K562 (cell line): Measurements from ENCODE around the gene ELOF1. TPM values are rescaled to one million over a fixed set of nuclear protein-coding genes. Genes with fewer than 3 reads are reported as not detected.

Source experiments
- ATAC-seq: fragments of 200-7000 bp; cut with Tn5 transposase; 3 replicates; pipeline ENCODE4 v1.9.1; 2020; ENCODE audit warnings: moderate library complexity
- BruUV-seq: library from RNA; stranded (reverse); fragments of 400-500 nt; replicated peaks from 2 replicates; lab custom pipeline; 2021; lab: Mats Ljungman, UMichigan
- CTCF ChIA-PET: fragments of 300-600 bp; formaldehyde crosslinking; extraction: SDS; loops from one replicate; lab custom pipeline; 2021; ENCODE audit warnings: low intra/inter-chr PET ratio; lab: Yijun Ruan, JAX
- POLR2A ChIA-PET: fragments of 300-600, 350-650 bp; sonication (Branson Sonifier 250); formaldehyde crosslinking; extraction: SDS; loops from one replicate; lab custom pipeline; 2021; ENCODE audit warnings: antibody characterized with exemption, inconsistent platforms; lab: Yijun Ruan, JAX
- DNase-seq, 4 experiments: peaks; one replicate each; pipeline versions ENCODE4 v3.0.0 to v3.0.0-alpha.2; 2011 to 2018; ENCODE audit warnings: low spot score in 3 of 4, mixed read lengths in 3 of 4; ENCODE audit errors: extremely low read depth in 1 of 4
- FAIRE-seq: peaks from 2 replicates; lab custom pipeline; 2011; peaks lifted over from hg19 to GRCh38; lab: Jason Lieb, UNC
- H2AFZ ChIP-seq: 2 replicates; pipeline ENCODE4 v1.6.0; 2011; ENCODE audit warnings: low read depth, low read length, control low read depth, inconsistent platforms
- H3K27ac ChIP-seq: fragments of 200-600 bp; 3 replicates; pipeline ENCODE4 v1.8.0; 2011; ENCODE audit warnings: low read depth, mild to moderate bottlenecking, control low read depth, inconsistent platforms, low read length, moderate library complexity, mixed read lengths; ENCODE audit errors: extremely low read depth
- H3K27me3 ChIP-seq, 2 experiments: fragments of 300-600 bp in 1 of 2; 2 replicates in 1 of 2; 3 replicates in 1 of 2; pipeline versions ENCODE4 v1.6.0 to v1.8.0; 2011; ENCODE audit warnings: inconsistent platforms in 2 of 2, low read length in 2 of 2, mild to moderate bottlenecking in 1 of 2, mixed read lengths in 1 of 2, moderate library complexity in 1 of 2; ENCODE audit not compliant: control insufficient read depth in 2 of 2, insufficient read depth in 2 of 2
- H3K36me3 ChIP-seq: fragments of 300-600 bp; 3 replicates; pipeline ENCODE4 v1.8.0; 2011; ENCODE audit warnings: mild to moderate bottlenecking, low read length, inconsistent platforms; ENCODE audit not compliant: control insufficient read depth, insufficient read depth
- H3K4me1 ChIP-seq, 2 experiments: fragments of 200-600 bp in 1 of 2; replicated peaks in 1 of 2; 2 replicates in 1 of 2; 3 replicates in 1 of 2; pipeline versions ENCODE4 v1.5.1 to v1.8.0; 2011; ENCODE audit warnings: inconsistent platforms in 2 of 2, low read length in 2 of 2, mild to moderate bottlenecking in 1 of 2, mixed read lengths in 1 of 2, moderate library complexity in 1 of 2; ENCODE audit not compliant: control insufficient read depth in 2 of 2, insufficient read depth in 2 of 2
- H3K4me2 ChIP-seq: 2 replicates; pipeline ENCODE4 v1.6.1; 2011; ENCODE audit warnings: low read length, control low read depth, inconsistent platforms, mixed read lengths; ENCODE audit not compliant: insufficient read depth
- H3K4me3 ChIP-seq: fragments of 200-600 bp; sonication (generic), shearing (Covaris generic); 2 replicates; pipeline ENCODE4 v1.5.1; 2016; ENCODE audit warnings: control low read depth, inconsistent platforms
- H3K79me2 ChIP-seq: fragments of 200-600 bp; 3 replicates; pipeline ENCODE4 v1.8.0; 2011; ENCODE audit warnings: low read length, inconsistent platforms; ENCODE audit not compliant: control insufficient read depth, insufficient read depth
- H3K9ac ChIP-seq, 2 experiments: 2 replicates each; pipeline versions ENCODE4 v1.6.0 to v1.6.1; 2011; ENCODE audit warnings: low read depth in 2 of 2, low read length in 2 of 2, control low read depth in 1 of 2, inconsistent platforms in 1 of 2, mild to moderate bottlenecking in 1 of 2, mixed read lengths in 1 of 2; ENCODE audit not compliant: insufficient read depth in 1 of 2
- H3K9me1 ChIP-seq: one replicate; pipeline ENCODE4 v1.6.0; 2011; ENCODE audit warnings: inconsistent platforms, mild to moderate bottlenecking, low read length, moderate library complexity; ENCODE audit not compliant: control insufficient read depth, insufficient read depth
- H3K9me3 ChIP-seq: replicated peaks from 2 replicates; pipeline ENCODE4 v1.5.1; 2011; ENCODE audit warnings: low read depth, low read length, inconsistent platforms; ENCODE audit not compliant: control insufficient read depth, insufficient read depth
- H4K20me1 ChIP-seq: replicated peaks from 2 replicates; pipeline ENCODE4 v1.6.1; 2011; ENCODE audit warnings: low read length, inconsistent platforms, mixed read lengths; ENCODE audit not compliant: control insufficient read depth, insufficient read depth
- ARID4B ChIP-seq: sonication (generic); formaldehyde crosslinking; IDR thresholded peaks from 2 replicates; pipeline ENCODE4 v1.8.0; 2022; ENCODE audit warnings: mild to moderate bottlenecking, missing genetic modification reagents
- CBX2 ChIP-seq: fragments of 200-600 bp; sonication (generic); IDR thresholded peaks from one replicate; pipeline ENCODE4 v1.6.1; 2012; ENCODE audit warnings: mild to moderate bottlenecking, low read length, inconsistent platforms; ENCODE audit not compliant: insufficient read depth, poor library complexity, severe bottlenecking
- CHCHD3 ChIP-seq: fragments of 250-450 bp; sonication (Bioruptor Pico); IDR thresholded peaks from 2 replicates; pipeline ENCODE4 v2.1.2; 2022; ENCODE audit warnings: mild to moderate bottlenecking
- ILF3 ChIP-seq: fragments of 450-650 bp; IDR thresholded peaks from 2 replicates; pipeline ENCODE4 v1.6.1; 2018; ENCODE audit warnings: antibody characterized with exemption, mild to moderate bottlenecking, moderate library complexity, borderline replicate concordance
- RBM22 ChIP-seq: fragments of 200-400 bp; formaldehyde crosslinking; IDR thresholded peaks from 2 replicates; pipeline ENCODE4 v1.6.1; 2018; ENCODE audit warnings: low read length, low read depth; ENCODE audit not compliant: poor library complexity, severe bottlenecking
- STAT5A ChIP-seq: IDR thresholded peaks from 2 replicates; pipeline ENCODE4 v1.6.1; 2012; ENCODE audit warnings: low read length, inconsistent platforms, borderline replicate concordance
- ZC3H8 ChIP-seq: fragments of 450-650 bp; IDR thresholded peaks from 2 replicates; pipeline ENCODE4 v1.6.1; 2017
- ZFX ChIP-seq: sonication (generic); formaldehyde crosslinking; IDR thresholded peaks from 2 replicates; pipeline ENCODE4 v1.8.0; 2022; ENCODE audit warnings: mild to moderate bottlenecking, missing genetic modification reagents, moderate library complexity
- ZNF274 ChIP-seq: IDR thresholded peaks from 2 replicates; pipeline ENCODE4 v1.6.1; 2011; ENCODE audit warnings: low read depth, mild to moderate bottlenecking, low read length, moderate library complexity, borderline replicate concordance
- WGBS: fragments of 100-300 bp; shearing (Covaris generic); methylation state at CpG from one replicate; pipeline ENCODE4 v1.1.6; 2016; ENCODE audit warnings: low coverage, mixed read lengths; ENCODE audit not compliant: insufficient coverage; ENCODE audit errors: missing lambda C conversion rate; 5-methylcytosine and 5-hydroxymethylcytosine counted together
- in situ Hi-C: fragments of 300-500 bp; cut with MboI; formaldehyde crosslinking; loops from 4 replicates; pipeline ENCODE4 v1.15.0; 2018; ENCODE audit warnings: inconsistent platforms, mixed read lengths
- intact Hi-C: fragments of 100-400 bp; cut with micrococcal nuclease; formaldehyde crosslinking; loops from 2 replicates; pipeline ENCODE4 v1.14.2; 2022
- polyA plus RNA-seq, 8 experiments: library from polyadenylated mRNA; depleted of rRNA in 4 of 8; stranded (reverse) in 5 of 8; unstranded in 3 of 8; fragments of >200 nt; fragmentation: Nextera tagmentation in 2 of 8; fragmentation: Illumina TruSeq in 1 of 8; extraction: Ambion mirVana in 2 of 8; extraction: Trizol in 1 of 8; gene quantifications; 2 replicates each; pipeline versions ENCODE4 v1.2.1 to v1.2.3, GENCODE V29; 2011 to 2014; ENCODE audit warnings: inconsistent platforms in 1 of 8, missing spikeins in 1 of 8
- total RNA-seq, 7 experiments: library from RNA; depleted of rRNA in 6 of 7; stranded (reverse); fragments of >200 nt in 6 of 7; fragmentation: Illumina TruSeq in 2 of 7; extraction: Trizol in 2 of 7; gene quantifications; 2 replicates each; pipeline versions ENCODE4 v1.2.1 to v1.2.3, GENCODE V29; 2011 to 2021; ENCODE audit warnings: low replicate concordance in 1 of 7

Gene ELOF1
- total and polyA plus RNA-seq, 9 of the 15 experiments (the other 6 are each of a cell fraction or from before 2014, with no cell fraction given): 16.7 to 147 (median 74.2) TPM

- ChIA-PET POLR2A (interaction anchor here (0.6 to 1.7 kb wide), 4 partner anchors 10 to 19 kb away, joined by 3 to 4 read pairs (median 3); no protein-coding TSS in a partner anchor), CTCF (no interaction called here)
- FAIRE-seq (no peak), ATAC-seq (no peak; the same call in 2 of the 3 replicates), DNase-seq (peak in 2 of 4 experiments; percentile 10 to 16)
- BruUV-seq: no TSS peak
- no peaks in the 10 kb centered on the region for H3K36me3 ChIP-seq
- H4K20me1 ChIP-seq: no peaks in the 10 kb centered on the region
- peaks cover 23 to 41% of the 10 kb centered on the region in 2 experiments for H3K4me1 ChIP-seq
- H3K9me3 ChIP-seq: no peaks in the 10 kb centered on the region
- peak overlapping the region in 1 of 2 experiments; percentile 82; a peak in 1 of 4 replicates for H3K9ac ChIP-seq
- no peak overlapping the region for H3K4me2 ChIP-seq
- H3K27me3 ChIP-seq: no peaks in the 10 kb centered on the region
- intact Hi-C loops: no loop called here
- H2AFZ ChIP-seq: no peak overlapping the region
- H3K27ac ChIP-seq: no peak overlapping the region
- no peaks in the 10 kb centered on the region for H3K9me1 ChIP-seq
- H3K79me2 ChIP-seq: no peaks in the 10 kb centered on the region
- H3K4me3 ChIP-seq: no peak overlapping the region
- in situ Hi-C loops: no loop called here
- 50% methylated on average over 5 of the region's 5 CpGs for WGBS
- no peak for TF ChIP-seq ZNF274
- TF ChIP-seq ZC3H8: no peak
- no peak for TF ChIP-seq ARID4B (CRISPR knock-in tag)
- no peak for TF ChIP-seq RBM22
- no peak for TF ChIP-seq CBX2
- TF ChIP-seq STAT5A: no peak
- TF ChIP-seq ZFX (CRISPR knock-in tag): peak; percentile 47
- no peak for TF ChIP-seq ILF3
- no peak for TF ChIP-seq CHCHD3 (CRISPR knock-in tag)
These were observed 11.0 kb upstream of the ELOF1 start for GRCh38 chr19:11570039-11570462.
